NCI-H2029 treated with DMSO at 0.1 percent for 48 hours (cell line): ENCODE data around the gene LMBRD2.
A peak's percentile ranks its signal among the peaks of the same experiment; 100 is the strongest.

Experiments used
- DNase-seq: peaks from one replicate; lab custom pipeline; 2025; lab: John Stamatoyannopoulos, UW

The LMBRD2 gene

DNA sequence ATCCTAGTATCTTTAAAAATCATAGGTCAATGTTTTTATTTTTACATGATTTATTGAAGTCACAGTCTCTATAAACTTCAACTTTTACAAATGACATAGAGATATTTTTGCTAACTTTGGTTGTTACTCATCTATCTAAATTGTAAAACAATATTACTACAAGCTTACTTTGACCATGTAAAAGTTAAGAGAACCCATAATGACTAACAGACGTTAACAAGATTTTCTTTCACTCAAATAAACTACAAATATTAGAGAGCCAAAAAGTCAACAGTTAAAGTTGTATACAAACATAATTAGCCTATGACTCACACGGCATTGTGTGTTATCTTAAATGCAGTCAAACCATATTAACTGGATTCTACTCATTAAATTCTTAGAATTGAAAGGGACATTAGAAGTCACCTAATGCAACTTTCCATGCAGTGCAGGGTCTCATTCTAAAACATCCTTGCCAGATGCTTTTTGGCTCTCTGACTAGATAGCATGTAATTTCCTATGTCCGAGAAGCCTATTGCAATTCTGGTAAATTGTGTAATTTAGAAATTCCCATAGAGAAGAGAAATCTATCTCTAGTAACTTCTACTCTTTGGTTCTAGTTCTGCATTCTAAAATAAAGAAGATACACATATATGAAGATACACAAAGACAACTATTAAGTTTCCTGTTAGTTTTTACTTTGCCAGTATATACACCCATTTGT lies 42.8 kb downstream of the LMBRD2 start:
- no peak for DNase-seq

DNA sequence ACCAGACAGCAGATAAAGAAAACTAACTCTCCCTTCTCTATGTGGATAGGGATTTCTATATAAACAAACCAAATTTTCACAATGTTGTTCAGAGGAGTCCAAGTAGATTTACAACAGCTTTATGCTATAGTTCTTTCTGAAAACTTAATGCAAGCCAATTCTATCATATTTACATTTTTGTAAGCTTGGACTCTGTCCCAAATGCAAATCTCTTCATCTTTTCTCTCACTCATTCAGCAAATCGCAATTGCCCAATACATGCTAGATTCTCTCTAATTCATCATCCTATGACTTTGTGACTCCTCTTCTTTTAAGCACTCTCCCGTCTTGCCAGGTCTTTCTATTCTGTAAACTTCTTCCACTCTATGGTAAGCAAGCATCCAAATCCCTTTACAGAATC lies 45.9 kb downstream of the LMBRD2 start:
- DNase-seq, result no peak

- DNase-seq, result no peak
Observed at GRCh38 chr5:36099748-36100147, 51.9 kb downstream of the LMBRD2 start.

- no peak for DNase-seq
Observed at GRCh38 chr5:36096486-36096885, 55.2 kb downstream of the LMBRD2 start.

- DNase-seq, result peak; percentile 31
Observed at GRCh38 chr5:36089989-36090388, 61.7 kb downstream of the LMBRD2 start.

DNA sequence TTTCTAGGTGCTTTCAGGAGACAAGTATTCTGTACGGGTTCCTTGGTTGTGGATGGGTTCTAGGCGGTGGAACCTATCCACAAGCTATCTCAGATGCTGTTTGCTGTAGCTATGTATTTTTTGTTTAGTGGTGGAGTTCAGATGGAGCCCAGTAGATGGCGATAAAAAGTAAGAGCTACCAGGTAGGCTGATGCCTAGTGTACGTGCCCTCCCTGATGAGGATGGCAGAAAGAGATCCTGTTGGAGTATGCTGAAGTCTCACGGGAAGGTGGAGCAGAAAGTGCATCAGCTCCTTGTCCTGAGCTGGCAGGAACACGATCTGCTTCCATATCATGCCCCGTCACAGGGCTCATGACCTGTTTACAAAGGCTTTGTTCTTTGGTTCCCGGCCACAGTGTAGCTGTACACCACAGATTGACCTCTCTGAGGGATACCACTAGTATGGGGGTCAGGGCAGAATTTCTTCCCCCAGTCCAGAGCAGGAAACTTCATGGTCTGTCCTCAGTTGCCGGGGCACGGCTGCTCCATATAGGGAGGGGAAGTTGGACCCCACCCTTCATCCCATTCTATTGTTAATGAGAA lies 72.4 kb downstream of the LMBRD2 start:
- DNase-seq, result peak; percentile 55

GRCh38 chr5:36078430-36078829 lies 73.3 kb downstream of the LMBRD2 start:
- DNase-seq, result no peak

GRCh38 chr5:36073595-36074216 lies 78.0 kb downstream of the LMBRD2 start:
- DNase-seq, result no peak

DNA sequence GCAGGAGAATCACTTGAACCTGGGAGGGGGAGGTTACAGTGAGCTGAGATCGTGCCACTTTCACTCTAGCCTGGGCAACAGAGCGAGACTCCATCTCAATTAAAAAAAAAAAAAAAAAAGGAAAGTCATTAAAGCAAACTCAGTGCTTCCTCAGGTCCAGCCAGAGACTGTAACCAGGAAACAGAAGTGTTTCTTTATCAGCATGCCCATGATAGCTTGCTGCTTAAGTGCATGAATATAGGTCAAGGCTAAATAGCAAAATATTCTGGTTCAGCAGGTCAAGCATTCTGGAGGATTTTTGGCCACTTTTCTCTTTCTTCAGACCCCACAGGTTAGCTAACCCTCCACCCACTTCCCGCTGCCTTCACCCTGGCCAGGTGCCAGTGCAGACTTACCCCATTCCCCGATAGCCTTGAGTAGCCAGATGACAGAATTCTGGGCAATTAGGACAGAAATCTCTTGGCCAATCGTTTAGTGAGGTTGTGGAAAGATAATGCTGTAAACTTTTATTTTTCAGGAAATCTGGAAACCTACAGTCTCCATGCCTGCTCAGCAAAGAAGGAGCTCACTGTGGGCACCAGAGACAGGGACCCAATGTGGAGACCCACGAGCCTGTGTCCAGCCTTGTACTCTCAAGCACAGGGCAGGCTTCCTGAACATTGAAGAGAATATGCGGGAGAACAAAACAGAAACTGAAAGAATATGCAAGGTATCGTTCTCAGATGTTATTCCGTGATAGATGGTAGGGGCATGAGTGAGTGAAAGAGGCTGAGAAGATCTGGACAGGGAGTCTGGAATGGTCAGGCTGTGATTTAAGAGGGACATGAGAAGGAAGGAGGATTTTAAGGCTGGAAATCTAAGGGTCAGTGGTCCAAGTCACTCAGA lies 80.8 kb downstream of the LMBRD2 start:
- no peak for DNase-seq

DNA sequence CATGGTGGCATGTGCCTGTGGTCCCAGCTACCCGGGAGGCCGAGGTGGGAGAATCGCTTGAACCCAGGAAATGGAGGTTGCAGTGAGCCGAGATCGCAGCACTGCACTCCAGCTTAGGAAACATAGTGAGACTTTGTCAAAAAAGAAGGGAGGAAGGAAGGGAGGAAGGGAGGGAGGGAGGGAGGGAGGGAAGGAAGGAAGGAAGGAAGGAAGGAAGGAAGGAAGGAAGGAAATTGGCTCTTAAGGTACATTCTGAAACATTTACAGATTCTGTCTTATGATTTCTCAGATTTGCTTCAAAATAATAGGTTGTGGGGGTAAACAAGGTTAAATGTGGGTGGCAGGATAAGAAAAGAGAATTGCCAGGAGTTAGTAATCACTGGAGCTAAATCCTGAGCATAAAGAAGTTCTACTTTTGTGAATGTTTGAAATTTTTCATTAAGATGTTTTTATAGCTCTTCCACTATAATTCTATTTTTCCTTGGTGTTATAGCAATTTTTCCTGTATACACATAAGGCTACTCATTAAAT lies 82.9 kb downstream of the LMBRD2 start:
- DNase-seq, result no peak

GRCh38 chr5:36066540-36067210 lies 85.0 kb downstream of the LMBRD2 start, which contains the start of gene UGT3A2:
Gene UGT3A2, minus strand, starts transcription at chr5:36066882. Its CDS starts 93 bp downstream, at chr5:36066789.
- no peak for DNase-seq

- no peak for DNase-seq
Observed at GRCh38 chr5:36066001-36066539, 85.6 kb downstream of the LMBRD2 start.

DNA sequence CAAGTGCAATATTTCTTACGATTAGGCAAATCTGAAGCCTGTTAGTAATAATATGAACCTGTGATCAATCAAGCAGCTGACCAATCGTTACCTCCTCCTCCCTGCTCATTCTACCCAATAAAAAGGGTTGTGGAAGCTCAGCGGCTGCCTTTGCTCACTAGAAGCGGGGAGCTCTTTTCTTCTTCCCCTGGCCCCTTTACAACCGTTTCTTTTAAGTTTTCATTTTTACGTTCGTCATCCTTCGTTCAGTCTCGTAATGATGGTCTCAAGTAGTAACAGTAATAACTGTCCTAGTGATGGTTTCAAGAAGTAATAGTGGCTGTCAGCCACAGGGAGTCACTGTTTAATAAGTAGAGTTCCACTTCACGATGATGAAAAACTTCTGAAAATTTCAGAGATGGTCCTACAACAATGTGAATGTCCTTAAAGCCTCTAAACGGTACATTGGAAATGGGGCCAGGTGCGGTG lies 91.2 kb downstream of the LMBRD2 start:
- DNase-seq, result no peak

DNA sequence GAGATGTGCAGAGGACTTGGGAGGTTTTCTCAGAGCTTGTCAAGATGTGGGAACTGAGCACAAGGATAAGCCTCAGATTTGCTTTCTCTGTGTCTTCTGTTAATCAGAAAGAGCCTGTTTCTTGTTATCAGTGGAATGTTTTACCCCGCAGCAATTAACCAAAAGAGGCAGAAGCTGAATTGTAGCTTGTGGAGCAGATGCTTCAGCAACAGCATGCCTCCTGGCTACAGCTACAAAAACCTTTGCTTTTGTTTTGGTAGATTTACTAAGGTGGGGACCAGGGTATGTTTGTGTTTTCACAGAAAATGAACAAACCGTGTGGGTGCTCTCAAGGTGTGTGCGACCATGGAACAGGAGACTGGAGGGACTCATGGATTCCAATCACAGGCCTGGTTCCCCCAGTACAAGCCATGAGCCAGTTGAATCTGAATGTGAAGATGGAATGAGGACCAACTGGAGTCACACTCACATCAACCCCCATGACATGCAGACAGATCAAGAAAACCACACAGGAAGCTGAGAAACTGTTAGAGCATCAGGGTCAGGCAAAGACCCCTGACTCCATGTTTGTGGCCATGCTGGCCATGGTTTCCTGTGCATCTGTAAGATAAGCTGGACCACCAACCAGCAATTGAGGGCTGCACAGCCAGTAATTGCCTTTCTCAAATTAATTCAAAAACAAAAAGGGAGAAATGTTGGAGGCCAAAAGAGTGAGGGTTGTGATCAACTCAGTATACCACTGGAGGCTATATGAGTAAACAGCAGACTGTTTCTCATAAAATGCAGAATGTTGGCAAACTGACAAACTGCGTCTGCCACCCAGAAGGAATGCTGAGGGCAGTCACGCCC lies 91.9 kb downstream of the LMBRD2 start:
- no peak for DNase-seq

- peak; percentile 51 for DNase-seq
Observed at GRCh38 chr5:36058776-36059175, 92.9 kb downstream of the LMBRD2 start.

GRCh38 chr5:36057386-36057785 lies 94.3 kb downstream of the LMBRD2 start:
- no peak for DNase-seq

DNA sequence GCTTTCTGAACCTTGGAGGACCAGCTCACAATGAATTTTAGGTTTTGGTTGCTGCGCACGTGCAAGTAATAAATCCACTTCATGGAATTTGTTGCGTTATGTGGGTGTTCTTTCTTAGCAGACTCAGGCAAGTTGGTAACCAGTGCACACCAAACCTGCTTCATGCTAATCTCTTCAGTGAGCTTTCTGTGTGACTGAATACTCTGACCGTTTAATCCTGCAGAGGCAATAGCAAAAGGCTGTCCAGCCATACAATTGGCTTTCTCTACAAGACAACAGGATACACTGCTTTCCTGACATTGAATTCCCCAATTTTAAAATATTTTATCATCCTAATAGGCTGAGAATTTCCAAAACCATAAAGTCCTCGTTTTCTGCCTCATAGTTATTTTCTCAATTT lies 95.3 kb downstream of the LMBRD2 start:
- no peak for DNase-seq

GRCh38 chr5:36055984-36056383 lies 95.7 kb downstream of the LMBRD2 start:
- DNase-seq, result no peak

DNA sequence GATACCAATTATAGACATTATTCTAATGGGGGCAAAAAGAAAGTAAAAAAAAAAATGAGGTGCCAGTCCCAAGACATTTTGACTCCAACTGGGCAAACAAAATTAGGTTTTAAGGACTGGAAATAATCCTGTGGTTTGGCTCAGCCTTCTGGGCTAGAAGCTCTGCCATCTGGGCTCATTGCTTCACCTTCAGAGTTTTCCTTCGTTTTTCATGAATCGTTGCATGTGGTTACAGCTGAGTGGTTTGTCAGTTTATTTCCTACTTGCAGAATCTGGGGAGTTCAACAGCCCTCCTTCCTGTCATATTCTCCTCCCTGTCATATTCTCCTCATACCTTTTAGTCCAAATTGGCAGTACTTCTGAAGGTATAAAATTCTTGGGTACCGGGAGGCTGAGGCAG lies 97.0 kb downstream of the LMBRD2 start:
- DNase-seq, result no peak

- no peak for DNase-seq
Observed at GRCh38 chr5:36052538-36052937, 99.1 kb downstream of the LMBRD2 start.
